Hematopoietic multipotent progenitor cell treated with erythropoietin and hydrocortisone succinate and interleukin-3 and kit ligand, for 8 days (in vitro differentiated cells): ENCODE results near the gene TFDP2.

Experiments
- DNase-seq: peaks from one replicate; pipeline ENCODE4 v3.0.0-alpha.2; 2015

TFDP2 gene

DNA sequence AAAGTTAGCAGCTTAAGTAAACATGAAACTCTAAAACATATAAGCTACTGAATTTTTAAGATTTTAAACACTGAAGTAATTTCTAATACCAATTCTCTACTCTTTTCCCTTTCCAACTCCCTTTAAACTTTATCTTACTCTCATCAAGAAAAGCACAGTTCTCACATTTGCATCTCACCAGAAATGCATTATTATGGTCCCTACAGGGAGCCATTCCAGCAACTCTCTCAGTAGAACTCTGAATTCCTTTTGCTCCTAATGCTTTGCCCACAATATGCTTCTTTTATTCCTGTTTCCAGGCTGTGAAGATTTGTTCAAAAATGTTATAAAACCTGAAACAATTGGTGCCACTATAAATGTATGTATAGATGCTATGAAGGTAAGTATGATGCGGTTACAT is 83.4 kb downstream of the TFDP2 start:
- DNase-seq: no peak

DNA sequence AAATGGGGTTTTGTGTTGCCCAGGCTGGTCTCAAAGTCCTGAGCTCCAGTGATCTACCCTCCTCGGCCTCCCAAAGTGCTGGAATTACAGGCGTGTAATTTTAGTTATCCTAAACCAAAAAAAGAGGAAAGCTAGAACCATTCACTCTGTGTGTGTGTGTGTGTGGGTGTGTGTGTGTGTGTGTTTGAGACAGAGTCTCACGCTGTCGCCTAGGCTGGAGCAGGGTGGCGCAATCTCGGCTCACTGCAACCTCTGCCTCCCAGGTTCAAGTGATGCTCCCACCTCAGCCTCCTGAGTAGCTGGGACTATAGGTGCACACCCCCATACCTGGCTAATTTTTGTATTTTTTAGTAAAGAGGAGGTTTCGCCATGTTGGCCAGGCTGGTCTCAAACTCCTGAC is 84.0 kb downstream of the TFDP2 start:
- DNase-seq: no peak

DNA sequence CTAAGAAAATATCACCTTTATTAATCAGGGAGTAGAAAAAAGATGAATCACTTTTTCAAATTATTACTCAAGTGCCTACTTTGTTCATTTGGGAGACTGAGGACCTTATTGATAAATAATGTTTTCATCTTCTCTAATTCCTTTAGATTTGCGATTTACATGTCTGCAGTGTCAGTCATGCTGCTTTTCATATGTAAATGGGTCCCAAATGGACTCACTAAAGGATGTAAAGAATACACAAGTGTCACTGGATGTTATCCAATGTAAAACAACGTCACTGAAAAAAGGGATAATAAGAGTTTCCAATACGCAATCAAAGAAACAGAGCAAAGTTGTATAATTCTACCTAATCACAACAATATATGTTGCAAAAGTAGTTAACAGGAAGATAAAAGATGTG is 84.9 kb downstream of the TFDP2 start:
- no peak for DNase-seq

DNA sequence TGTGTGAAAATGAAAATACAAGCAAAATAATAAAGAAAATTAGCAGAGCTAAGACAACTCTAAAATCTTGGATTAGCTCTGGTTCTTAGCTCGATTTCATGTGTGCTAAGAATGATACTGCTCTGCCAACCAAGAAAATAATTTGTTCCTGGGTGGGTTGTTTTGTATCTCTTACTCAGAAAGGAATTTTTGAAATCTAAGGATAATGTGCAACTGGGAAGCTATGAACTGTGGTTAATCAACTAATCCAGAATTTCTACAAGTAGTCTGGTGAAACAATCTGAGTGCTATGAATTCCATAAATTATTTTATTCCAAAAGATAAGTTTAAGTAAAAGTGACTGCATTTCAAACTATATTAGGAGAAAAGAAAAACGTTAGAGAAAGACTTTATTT is 92.0 kb downstream of the TFDP2 start:
- DNase-seq: no peak

DNA sequence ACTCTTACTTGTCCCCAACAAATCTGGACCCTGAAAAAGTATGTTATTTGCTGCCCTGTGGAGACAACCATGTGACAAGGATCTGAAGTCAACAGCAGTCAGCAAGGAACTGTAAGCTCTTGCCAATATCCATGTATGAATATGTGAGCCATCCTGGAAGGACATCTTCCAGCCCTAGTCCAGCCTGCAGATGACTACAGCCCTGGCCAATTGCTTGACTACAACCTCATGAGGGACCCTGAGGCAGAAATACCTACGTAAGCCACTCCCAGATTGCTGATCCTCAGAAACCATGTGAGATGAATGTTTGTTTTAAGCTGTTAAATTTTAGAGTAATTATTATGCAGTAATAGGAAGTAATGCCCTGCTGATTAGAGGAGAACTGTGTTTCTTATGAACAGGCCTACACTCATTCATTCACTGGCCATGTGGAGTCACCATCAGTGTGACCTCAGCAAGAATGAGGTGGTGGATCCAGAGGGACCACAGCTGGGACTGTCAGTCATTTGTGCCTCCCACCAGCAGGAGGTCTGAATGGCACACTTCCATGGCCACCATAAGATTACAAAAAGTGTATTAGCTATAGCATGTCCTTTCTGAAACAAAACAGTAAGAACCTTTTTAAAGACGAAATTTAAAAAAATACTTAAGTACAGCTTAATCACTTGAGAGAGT is 92.6 kb downstream of the TFDP2 start:
- DNase-seq: no peak

DNA sequence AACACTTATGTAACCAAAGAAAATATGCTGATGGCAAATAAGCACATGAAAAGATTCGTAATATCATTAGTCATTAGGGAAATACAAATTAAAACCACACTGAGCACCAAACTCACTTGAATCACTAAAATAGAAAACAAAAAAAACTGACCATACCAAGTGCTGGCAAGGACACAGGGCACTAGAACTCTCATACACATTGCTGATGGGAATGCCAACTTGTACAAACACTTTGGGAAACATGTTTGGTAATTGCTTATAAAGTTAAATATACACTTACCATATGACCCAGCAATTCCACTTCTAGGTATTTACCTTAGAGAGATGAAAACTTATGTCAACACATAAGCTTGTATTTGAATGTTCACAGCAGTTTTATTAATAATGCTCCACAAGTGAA is 95.5 kb downstream of the TFDP2 start:
- no peak for DNase-seq

DNA sequence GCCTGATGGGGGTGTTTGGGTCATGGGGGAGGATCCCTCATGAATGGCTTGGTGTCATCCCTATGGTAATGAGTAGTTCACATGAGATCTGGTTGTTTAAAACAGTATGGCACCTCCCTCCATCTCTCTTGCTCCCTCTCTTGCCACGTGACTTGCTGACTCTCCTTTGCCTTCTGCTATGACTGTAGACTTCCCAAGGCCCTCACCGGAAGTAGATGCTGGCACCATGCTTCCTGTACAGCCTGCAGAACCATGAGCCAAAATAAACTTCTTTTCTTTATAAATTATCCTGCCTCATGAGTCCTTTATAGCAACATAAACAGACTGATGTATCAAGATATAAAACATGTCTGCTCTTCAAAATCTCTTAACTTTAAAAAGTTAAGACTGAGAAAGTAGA is 96.1 kb downstream of the TFDP2 start:
- DNase-seq: no peak

DNA sequence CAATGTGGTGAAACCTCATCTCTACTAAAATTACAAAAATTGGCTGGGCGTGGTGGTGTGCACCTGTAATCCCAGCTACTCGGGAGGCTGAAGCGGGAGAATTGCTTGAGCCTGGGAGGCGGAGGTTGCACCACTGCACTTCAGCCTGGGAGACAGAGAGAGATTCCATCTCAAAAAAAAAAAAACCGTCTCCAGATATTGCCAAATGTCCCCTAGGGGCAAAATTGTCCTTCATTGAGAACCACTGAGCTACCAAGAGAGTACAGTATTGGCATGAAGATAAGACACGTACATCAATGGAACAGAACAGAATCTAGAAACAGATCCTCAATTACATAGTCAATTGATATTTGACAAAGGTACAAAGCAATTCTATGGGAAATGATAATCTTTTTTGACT is 98.0 kb downstream of the TFDP2 start:
- no peak for DNase-seq

DNA sequence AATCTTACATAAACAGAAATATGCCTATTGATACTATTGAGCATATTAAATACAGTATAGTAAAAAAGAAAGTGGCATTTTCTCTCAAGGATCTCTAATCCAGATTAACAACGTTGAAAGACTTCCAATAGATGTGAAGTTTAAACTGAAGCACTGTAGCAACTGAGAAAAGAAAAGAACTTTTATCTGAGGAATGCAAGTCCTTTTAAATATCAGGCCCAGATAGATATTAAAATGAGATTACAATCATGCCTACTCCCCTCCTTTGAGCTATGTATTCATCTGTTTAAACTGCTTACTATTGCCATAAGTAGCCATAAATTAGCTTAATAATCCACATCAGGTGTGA is 102.3 kb downstream of the TFDP2 start:
- no peak for DNase-seq

DNA sequence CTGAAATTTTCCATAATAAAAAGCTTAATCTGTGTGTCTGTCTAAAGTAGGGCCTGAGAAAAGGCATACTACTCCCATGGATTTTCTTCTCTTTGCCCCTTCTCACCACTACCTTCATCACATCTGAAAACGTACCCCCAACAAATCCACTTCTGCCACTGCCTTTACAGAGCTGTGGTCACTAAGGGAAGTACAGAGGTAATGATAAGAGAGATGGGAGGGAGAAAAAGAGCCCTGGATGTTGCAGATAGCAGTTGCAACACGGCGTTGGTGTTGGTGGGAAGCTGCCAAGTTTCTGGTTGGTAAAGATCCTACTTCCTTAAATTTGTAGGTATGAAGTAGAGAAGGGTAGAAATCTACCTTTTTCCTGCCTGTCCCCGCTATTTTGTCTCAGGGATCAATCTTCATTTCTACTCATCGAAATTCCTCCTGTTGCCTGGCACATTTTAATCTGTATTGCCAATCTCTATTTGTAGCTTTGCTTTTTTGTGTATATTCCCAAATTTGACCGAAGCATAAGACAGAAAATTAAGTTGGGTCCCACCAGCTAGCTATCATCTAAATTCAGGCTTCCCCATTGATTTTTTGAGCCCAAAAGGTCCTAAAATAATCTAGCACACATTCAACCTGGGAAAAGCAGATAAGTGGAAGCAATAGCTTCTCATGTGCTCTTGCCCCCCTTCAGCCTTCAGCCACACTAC is 102.9 kb downstream of the TFDP2 start:
- peak; percentile 97 for DNase-seq

DNA sequence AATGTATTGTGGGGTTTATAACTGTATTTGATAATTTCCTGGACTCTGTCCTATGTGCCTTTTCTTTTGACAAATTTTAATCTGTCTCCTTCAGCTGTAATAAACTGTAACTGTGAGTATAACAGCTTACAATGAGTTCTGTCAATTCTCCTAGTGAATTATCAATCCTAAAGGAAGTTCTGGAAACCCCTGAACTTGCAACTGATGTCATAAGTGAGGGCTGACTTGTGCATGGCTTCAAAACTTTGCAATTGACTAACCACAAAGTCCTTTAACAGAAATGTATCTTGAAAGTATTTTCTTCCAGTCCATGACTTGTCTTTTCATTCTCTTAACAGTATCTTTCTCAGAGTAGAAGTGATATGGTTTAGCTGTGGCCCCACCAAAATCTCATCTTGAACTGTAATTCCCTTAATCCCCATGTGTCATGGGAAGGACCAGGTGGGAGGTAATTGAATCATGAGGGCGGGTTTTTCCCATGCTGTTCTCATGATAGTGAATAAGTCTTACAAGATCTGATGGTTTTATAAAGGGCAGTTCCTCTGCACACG is 108.3 kb downstream of the TFDP2 start:
- no peak for DNase-seq

DNA sequence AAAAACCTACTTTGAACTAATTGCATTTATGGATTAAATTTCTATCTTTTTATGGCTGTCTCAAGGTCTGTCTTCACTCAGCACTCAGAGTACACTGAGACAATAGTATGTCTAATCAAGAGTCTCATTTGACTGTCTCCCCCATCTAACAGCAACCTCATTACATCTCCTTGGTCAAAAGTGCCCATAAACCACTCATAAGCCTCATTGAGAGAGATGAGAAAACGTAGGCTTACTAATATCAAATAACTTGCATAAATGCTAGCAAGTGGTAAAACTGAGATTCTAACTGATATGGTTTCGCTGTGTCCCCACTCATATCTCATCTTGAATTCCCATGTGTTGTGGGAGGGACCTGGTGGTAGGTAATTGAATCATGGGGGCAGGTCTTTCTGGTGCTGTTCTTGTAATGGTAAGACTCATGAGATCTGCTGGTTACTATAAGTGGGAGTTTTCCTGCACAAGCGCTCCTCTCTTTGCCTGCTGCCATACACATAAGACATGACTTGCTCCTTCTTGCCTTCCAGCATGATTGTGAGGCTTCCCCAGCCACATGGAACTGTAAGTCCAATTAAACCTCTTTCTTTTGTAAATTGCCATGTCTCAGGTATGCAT is 113.9 kb downstream of the TFDP2 start:
- no peak for DNase-seq

DNA sequence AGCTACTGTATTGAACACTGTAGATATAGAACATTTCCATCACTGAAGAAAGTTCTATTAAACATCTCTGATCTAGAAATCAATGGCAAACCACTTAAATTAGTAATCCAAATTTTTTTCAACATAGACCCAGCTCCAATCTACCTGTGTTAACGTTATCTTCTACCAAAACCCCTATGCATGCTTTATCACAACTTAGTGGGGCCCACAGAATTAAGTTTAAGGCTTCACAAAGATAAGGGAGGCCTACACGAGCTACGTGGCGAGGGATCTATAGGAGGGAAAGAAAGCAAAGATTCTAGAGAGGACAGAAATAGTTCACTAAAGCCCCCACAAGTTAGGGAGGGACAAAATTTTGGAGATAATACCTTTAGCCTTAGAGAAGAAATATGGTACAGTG is 116.1 kb downstream of the TFDP2 start:
- DNase-seq: peak; percentile 37

DNA sequence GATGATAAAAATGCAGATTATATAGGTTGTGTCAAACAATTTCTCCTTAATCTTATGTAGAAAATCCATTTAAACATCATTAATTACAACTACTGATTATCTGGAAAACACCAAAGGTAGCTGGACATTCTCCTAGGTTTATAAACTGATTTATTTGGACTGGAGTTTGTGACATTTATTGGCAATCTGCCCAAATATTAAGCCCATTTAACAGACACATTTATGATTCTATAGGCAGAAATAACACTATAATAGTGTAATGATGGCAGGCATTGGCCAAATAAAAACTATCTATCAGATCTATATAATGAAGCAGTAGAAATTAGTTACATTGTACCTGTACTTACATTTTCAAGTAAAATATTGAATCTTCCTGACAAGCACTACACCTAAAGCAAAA is 117.8 kb downstream of the TFDP2 start:
- no peak for DNase-seq

DNA sequence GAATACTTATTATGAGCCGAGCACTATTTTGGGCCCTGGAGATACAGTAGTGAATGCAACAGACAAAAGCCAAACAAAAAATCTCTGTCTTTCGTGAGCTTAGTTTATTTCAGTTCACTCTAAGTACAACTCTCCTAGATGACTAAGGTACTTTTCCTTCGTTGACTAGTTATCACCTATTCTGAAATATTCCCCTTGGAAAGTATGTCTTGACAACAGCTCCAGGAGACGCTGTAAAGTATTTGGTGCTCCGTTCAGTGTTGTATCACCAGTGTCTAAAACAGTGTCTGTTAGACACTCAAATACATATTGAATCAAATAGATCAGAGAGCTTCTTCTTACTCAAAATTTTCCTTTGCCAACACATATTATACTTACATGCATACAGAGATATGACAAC is 119.6 kb downstream of the TFDP2 start:
- DNase-seq: no peak

DNA sequence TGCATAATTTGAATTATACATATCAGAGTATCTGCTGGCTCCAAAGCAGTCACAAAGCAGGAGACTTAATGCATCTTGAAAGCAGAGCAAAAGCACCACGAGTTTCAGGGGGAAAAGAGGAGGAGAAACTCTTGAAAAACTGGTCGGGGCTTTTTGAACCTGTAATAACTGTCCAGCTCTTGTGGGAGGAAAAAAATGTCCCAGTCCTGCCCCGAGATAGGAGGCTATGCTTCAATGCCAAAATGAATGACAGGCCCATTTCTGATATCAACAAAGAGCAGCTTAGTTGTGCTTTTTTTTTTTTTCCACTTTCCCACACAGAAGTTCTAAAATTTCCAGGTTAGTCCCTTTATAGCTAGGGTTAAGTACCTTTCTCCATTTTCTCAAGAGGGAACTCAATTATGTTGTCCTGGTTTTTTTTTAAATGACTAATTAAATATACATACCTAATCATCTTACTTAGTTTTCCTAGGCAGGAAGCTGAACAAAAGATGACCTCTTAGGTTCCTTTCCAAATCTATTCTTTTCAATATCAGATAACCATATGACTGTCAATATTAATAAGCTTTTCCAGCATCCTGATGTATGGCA is 120.2 kb downstream of the TFDP2 start:
- DNase-seq: peak; percentile 93

DNA sequence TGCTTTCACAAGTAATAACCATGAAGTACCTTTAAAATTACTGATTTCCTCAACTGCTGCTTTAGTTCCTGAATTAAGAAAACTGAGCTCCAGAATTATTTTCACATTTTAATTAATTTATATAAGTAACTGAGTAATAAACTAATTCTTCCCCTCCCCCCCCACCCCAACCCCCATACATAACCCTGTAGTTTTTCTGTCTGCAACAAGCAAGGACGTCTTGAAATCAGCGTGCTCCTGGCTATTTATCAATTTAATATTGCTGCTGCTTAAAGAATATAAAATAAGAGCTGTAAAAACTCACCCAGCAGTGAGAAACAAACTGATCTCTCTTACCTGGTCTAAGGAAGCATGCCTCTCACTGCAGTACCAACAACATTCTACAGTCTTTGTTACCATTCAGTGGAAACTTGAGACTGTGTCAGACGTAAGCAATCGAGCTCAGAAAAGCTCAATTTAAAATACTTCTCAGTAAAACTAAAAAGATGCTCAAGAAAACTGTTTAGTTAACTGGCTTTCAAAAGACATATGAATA is 121.0 kb downstream of the TFDP2 start:
- DNase-seq: peak; percentile 91

DNA sequence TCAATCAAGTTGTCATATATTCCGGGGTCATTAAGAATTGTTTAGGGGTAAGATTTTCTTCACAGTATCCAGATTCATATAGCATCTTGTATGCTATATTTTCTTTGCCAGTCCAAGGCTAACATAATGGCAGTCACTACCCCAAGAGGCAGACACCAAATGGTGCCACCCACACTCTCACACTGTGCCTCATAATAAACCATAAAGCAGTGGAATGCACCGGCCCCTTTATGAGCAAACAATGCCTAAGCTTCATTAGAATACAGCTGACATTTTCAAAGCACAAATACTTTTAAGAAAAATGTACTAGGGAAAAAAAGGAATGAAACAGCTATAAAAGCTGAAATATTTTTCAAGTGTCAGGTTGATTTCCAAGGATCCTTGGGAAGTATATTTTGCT is 121.6 kb downstream of the TFDP2 start:
- DNase-seq: peak; percentile 77

DNA sequence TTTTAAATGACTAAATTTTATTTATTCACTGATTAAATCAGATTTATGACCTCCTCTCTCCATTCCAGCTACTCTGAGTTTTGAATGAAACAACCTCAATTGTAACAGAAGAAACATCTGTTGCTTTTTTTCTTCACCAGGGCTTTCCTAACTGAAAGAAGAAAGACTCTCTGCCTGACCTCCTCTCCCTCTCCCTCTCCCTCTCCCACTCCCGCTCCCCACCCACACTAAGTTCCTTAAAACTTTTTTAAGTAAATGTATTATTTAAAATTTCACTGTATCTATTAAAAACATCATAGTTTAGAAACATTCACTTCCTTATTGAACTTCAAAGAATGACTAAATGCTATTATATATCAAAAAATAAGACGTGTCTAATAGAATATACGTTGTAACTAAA is 122.0 kb downstream of the TFDP2 start:
- peak; percentile 49 for DNase-seq

DNA sequence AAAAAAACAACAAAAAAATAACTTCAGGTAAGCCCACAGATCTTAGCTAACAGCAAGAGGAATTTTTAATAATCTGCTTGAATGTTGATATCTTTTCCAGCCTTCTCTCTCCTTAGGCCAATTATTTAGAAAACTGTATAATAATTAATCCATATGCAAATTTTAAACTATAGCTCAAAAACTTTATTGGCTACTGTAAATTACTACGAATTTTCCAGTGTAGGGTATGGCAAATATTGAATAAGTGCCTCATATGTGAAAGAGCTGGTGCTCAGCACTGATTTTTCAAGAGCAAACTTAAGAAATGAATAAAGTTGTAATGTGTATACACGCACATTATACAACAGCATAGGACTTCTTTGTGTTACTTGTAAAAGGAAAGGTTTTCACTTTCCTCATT is 123.0 kb downstream of the TFDP2 start:
- no peak for DNase-seq

DNA sequence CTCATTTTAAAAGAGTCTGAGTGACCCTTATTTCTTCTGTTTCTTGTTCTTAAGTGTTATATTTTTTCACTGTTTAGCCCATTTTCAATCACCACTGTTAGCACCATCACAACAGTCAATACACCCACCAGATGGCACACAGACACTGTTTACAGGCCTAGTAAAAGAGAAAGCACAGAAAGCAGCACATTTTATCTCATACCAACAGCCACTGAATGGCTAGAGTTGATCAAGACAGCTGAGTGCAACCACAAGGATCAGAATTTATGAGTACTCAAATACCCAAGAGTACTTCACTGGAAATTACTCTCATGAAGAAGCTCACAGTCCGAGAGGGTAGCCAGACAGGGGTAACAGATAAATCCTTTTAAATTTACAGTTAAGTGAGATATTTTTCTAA is 127.0 kb downstream of the TFDP2 start:
- peak; percentile 98 for DNase-seq

DNA sequence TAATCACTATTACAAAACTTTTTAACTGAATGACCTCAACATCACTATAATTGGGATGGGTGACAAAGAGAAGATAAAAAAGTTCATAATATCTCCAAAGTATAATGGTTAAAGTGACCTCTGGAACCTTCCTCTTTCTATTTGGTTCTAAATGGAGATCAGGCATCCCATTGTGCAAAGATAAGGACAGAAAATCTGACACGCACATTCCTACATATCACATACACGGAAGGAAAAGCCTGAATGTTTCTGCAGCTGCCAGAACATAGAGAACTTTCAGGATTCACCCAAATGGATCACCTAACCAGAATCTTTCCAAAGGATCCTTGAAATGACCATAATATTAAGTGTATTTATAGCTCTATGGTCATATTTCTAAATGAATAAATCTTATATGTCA is 128.2 kb downstream of the TFDP2 start:
- peak; percentile 9 for DNase-seq

DNA sequence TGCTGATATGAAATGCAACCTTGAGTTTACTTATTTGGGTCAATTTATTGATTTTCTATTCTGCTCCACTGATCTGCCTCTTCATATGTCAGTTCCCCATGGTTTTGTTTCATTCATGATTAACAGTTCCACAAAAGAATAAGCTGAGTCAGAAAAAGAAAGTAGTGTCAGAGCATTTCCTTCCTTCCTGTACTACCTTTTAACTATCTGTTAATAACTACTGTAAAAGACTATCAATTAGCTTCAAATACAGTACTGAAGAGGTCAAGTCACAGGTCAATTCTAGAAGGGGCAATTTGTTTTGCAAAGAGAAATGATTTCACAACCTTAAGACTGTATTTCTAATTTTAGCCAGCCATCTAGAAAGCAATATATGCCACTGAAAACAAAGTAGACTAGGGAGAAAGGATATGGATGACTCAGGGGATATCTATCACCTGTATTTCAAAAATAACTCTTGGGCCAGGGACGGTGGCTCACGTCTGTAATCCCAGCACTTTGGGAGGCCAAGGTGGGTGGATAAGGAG is 129.5 kb downstream of the TFDP2 start:
- no peak for DNase-seq
